ENCODE measurements around the gene KLF13. TPM values are rescaled to one million over a fixed set of nuclear protein-coding genes. Genes with fewer than 3 reads are reported as not detected.

The KLF13 gene
- total RNA-seq, 2 experiments from 2014 or later, result 235 to 264 TPM

DNA sequence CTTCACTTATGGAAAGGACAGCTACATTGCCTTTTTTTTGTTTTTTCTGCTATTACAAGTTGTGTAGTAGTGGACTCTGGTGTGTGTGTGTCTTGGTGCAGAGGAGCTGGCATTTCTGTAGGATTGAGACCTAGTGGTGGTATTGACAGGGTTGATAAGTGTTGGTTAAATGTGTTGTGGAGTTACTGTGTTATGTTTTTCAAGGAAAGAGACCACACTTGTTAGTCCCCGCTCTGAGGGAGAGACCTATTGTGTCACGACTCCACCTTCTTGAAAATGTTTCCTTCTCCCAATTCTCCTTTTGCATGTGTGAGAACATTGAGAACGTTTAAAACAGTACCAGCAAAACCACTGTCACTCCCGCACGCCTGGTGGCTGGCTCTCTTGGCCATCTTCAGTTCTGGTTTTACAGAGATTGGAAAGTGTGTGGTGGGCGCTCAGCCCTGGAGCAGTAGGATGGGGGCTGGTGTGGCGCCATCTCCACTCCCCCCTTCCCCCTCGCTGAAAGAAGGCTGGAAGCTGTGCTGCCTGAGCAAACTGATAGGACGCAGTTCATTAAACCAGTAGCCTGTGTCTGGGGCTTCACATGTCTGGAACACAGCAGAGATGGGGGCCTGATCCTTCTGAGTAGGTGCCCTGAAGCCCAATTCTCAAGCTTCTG lies 5.5 kb downstream of the KLF13 start:
- ChIA-PET CTCF (interaction anchor here (1.0 to 1.6 kb wide), 3 partner anchors 34 to 157 kb away, joined by 3 to 5 read pairs (median 3); no protein-coding TSS in a partner anchor), POLR2A (no interaction called here)
- DNase-seq, result no peak
- H3K27ac Mint-ChIP-seq, result peak overlapping the region; percentile 63
- H3K4me3 Mint-ChIP-seq, result peak overlapping the region; percentile 92
- H3K27me3 Mint-ChIP-seq, result no peaks in the 10 kb centered on the region
- peaks cover 73% of the 10 kb centered on the region for H3K4me1 Mint-ChIP-seq
- no peaks in the 10 kb centered on the region for H3K9me3 Mint-ChIP-seq
- H3K36me3 Mint-ChIP-seq (ENCODE audit: low read depth), result peaks cover 52% of the 10 kb centered on the region

DNA sequence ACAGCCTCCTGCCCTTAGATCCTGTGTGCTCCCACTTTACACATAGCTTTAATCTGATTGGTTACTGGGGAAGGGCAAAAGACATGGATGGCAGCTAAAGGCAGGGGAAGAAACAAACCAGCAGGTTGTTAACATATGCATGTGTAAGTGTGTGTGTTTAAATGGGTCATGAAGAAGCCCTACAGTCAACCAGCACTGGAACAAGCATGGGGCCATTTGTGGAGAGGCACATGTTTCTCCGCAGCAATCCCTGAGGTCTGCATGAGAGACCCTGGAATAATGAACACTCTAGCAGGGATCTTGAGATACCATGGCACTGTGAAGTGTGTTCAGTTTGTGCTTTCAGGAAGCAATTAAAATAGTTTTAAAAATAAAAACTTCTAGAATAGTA lies 6.0 kb downstream of the KLF13 start:
- Mint-ChIP-seq H3K9me3 (no peaks in the 10 kb centered on the region), H3K36me3 (ENCODE audit: low read depth) (peaks cover 54% of the 10 kb centered on the region), H3K27ac (peak overlapping the region; percentile 63), H3K4me1 (peaks cover 78% of the 10 kb centered on the region), H3K27me3 (no peaks in the 10 kb centered on the region), H3K4me3 (peak overlapping the region; percentile 92)
- ChIA-PET CTCF (interaction anchor here (1.0 to 1.6 kb wide), 3 partner anchors 35 to 156 kb away, joined by 3 to 5 read pairs (median 3); no protein-coding TSS in a partner anchor), POLR2A (no interaction called here)
- no peak for DNase-seq

DNA sequence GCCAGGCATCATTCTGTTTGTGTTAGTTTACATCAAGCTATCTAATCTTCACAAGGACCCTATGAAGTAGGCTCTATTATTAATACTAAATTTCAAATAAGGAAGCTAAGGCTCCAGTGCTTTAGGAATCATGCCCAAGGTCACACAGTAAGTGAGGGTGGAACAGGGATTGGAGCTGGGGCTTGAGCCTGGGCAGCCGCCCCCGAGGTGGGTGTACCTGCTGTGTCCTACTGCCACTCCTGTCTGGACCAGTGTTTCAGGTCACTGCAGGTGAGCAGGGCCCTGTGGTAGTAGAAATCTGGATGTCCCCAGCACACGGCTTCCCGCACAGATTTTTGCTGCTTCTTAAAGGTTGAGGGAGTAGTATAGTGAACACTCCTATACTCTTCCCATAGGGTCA lies 6.5 kb downstream of the KLF13 start:
- Mint-ChIP-seq H3K36me3 (ENCODE audit: low read depth) (peaks cover 56% of the 10 kb centered on the region), H3K27me3 (no peaks in the 10 kb centered on the region), H3K4me1 (peaks cover 82% of the 10 kb centered on the region), H3K4me3 (no peak overlapping the region), H3K27ac (peak overlapping the region; percentile 63), H3K9me3 (no peaks in the 10 kb centered on the region)
- ChIA-PET CTCF (interaction anchor here (1.0 to 1.6 kb wide), 3 partner anchors 35 to 156 kb away, joined by 3 to 5 read pairs (median 3); no protein-coding TSS in a partner anchor), POLR2A (no interaction called here)
- no peak for DNase-seq

DNA sequence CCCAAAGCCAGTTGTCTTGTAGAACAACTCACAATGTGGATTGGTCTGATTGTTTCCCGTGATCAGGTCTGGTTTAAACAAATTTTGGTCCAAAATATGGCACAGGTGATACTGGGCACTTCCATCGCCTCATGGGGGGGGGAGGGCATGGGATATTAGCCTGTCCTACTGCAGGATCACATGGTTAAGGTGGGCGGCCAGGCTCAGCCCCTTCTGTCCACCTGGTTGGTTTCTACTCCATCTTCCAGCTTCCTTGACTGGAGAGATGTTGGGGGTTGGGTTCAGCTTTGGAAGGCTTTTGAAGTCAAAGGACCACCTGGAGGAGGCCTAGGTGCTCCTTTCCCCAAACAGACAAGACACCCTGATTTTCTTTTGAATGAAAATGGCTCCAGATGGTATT lies 7.2 kb downstream of the KLF13 start:
- Mint-ChIP-seq H3K27ac (no peak overlapping the region), H3K27me3 (no peaks in the 10 kb centered on the region), H3K4me1 (peaks cover 89% of the 10 kb centered on the region), H3K9me3 (no peaks in the 10 kb centered on the region), H3K36me3 (ENCODE audit: low read depth) (peaks cover 57% of the 10 kb centered on the region), H3K4me3 (no peak overlapping the region)
- ChIA-PET POLR2A (no interaction called here), CTCF (interaction anchor here (0.7 to 1.0 kb wide), 3 partner anchors 18 to 101 kb away, joined by 3 read pairs; no protein-coding TSS in a partner anchor)
- DNase-seq, result no peak

DNA sequence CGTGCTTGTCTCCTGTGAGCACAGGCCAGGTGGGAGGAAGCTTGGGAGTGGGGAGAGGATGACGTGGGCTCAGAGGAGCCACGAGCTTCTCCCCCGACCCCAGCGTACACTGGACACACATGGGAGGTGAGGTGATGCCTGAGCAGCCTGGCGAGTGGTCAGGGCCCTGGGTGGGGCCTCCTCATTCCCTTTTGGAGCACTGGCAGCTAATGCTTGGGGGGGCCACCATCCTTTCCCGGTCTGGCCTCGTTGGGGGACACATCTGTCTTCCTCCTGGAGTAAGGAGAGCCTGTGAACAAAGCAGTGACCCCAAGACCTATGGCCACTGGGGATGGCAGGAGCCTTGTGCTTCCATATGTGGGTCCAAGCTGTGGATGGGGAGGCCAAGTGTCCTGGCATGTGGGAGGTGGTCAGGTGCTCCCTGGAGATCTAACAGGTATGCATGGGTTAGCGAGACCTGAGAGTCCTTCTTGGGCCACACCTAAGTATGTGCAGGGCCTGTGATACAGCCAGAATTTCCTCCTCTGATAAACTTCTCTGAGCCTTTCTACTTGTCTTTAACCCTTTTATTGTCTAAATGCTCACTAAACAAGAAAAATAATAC lies 9.5 kb downstream of the KLF13 start:
- H3K27me3 Mint-ChIP-seq, result no peaks in the 10 kb centered on the region
- ChIA-PET CTCF (interaction anchor here (0.8 to 1.0 kb wide), 2 partner anchors 11 to 13 kb away, joined by 3 read pairs; no protein-coding TSS in a partner anchor), POLR2A (no interaction called here)
- DNase-seq, result no peak
- peaks cover 96% of the 10 kb centered on the region for H3K4me1 Mint-ChIP-seq
- H3K36me3 Mint-ChIP-seq (ENCODE audit: low read depth), result peaks cover 51% of the 10 kb centered on the region
- peak overlapping the region; percentile 58 for H3K27ac Mint-ChIP-seq
- H3K9me3 Mint-ChIP-seq, result no peaks in the 10 kb centered on the region
- no peak overlapping the region for H3K4me3 Mint-ChIP-seq

DNA sequence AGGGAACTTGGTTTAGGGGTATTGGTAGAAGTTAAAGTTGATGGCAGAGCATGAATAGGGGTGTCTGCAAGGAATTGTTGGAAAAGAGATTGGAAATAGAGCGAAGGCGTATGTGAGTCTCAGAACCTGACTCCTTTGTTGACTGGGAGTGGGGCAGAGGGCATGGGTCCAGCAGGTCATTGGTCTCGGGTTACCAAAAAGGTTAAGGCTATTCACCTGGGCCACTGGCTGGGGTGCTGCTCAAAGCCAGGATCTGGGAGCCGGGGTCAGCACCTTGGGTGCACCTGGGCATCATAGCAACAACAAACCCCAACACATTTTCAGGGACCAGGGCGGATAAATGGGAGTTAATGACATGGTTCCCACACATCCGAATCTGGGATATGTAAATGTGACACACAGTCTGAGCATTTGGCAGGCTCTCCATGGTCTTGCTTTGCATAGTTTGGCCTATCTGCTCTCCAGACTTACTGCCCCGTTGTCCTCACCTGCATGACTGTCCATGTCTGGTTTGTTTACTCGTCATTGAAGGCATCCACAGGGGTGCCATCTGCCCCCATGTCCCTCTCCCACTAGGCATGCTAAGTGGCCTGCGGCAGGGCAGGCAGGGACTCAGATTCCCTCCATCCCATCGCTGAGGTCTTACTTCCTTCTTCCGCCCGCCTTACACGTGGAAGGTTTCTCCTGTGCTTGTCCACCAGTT lies 10.1 kb downstream of the KLF13 start:
- H3K9me3 Mint-ChIP-seq, result no peaks in the 10 kb centered on the region
- no peak for DNase-seq
- ChIA-PET CTCF (no interaction called here), POLR2A (no interaction called here)
- H3K27ac Mint-ChIP-seq, result peak overlapping the region; percentile 80
- H3K27me3 Mint-ChIP-seq, result no peaks in the 10 kb centered on the region
- H3K4me3 Mint-ChIP-seq, result peak overlapping the region; percentile 25
- H3K4me1 Mint-ChIP-seq, result peaks cover 96% of the 10 kb centered on the region
- peaks cover 48% of the 10 kb centered on the region for H3K36me3 Mint-ChIP-seq (ENCODE audit: low read depth)

DNA sequence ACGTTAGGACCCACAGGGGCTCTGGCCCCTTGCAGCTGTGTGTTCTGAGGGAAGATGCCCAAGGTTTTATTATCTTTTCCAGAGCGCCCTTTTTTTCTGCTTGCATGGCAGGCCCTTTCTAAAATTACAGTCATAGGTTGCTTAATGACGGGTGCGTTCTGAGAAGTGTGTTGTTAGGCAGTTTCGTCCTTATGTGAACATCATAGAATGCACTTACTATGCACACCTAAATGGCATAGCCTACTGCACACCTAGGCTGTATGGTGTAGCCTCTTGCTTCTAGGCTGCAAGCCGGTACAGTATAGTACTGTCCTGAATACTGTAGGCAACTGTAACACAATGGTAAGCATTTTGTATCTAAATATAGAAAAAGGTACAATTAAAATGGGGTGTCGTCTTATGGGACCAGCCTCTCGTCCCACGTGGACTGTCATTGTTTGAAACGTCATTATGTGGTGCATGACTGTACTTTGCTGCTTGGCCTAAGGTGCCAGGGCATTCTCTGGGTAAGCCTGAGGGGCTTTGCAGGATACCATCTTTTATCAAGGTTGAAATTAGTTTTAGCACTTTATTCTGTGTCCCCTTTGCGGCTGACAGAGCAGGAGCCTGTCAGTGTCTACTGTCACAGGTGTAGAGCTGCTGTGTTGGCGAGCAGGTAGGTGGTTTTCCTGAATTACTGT lies 10.9 kb downstream of the KLF13 start:
- DNase-seq, result no peak
- Mint-ChIP-seq H3K9me3 (no peaks in the 10 kb centered on the region), H3K4me3 (peak overlapping the region; percentile 13), H3K27ac (peak overlapping the region; percentile 80), H3K27me3 (no peaks in the 10 kb centered on the region), H3K36me3 (ENCODE audit: low read depth) (peaks cover 45% of the 10 kb centered on the region), H3K4me1 (peaks cover 96% of the 10 kb centered on the region)
- CTCF ChIA-PET, result interaction anchor here (1.9 kb wide), 1 partner anchor 10 kb away, joined by 6 read pairs; no protein-coding TSS in a partner anchor
- POLR2A ChIA-PET, result no interaction called here

DNA sequence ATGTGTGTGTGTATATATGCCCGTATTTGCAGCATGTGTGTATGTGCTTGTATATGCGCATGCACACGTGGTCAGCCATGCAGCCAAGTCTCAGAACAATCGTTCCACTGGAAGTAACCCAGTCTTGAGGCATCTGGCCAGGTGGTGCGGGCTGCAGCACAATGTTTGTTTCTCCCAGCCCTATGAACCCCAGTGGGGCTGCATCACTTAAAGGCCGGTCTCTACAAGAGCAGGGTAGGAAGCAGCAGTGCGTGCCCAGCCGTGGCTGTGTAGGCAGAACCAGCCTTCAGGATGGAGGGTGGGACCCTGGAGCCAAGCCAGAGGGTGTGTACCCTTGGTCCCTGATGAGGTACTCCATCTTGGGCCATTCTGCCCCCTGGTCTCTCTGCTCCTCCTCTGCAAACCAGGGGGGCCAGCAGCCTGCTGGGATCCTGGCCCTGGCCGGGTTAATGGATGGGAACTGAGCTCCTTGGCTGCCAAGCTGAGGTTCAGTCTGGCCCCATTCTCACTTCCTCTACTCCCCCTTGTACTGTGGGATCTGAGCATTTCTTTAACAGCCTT lies 11.8 kb downstream of the KLF13 start:
- ChIA-PET CTCF (interaction anchor here (0.6 to 1.9 kb wide), 5 partner anchors 9 to 1820 kb away, joined by 3 to 6 read pairs (median 3); no protein-coding TSS in a partner anchor), POLR2A (interaction anchor here (1.2 kb wide), 1 partner anchor 96 kb away, joined by 3 read pairs; no protein-coding TSS in a partner anchor)
- no peak for DNase-seq
- H3K9me3 Mint-ChIP-seq, result no peaks in the 10 kb centered on the region
- peaks cover 48% of the 10 kb centered on the region for H3K36me3 Mint-ChIP-seq (ENCODE audit: low read depth)
- H3K27ac Mint-ChIP-seq, result peak overlapping the region; percentile 80
- no peaks in the 10 kb centered on the region for H3K27me3 Mint-ChIP-seq
- H3K4me3 Mint-ChIP-seq, result peak overlapping the region; percentile 35
- H3K4me1 Mint-ChIP-seq, result peaks cover 97% of the 10 kb centered on the region

DNA sequence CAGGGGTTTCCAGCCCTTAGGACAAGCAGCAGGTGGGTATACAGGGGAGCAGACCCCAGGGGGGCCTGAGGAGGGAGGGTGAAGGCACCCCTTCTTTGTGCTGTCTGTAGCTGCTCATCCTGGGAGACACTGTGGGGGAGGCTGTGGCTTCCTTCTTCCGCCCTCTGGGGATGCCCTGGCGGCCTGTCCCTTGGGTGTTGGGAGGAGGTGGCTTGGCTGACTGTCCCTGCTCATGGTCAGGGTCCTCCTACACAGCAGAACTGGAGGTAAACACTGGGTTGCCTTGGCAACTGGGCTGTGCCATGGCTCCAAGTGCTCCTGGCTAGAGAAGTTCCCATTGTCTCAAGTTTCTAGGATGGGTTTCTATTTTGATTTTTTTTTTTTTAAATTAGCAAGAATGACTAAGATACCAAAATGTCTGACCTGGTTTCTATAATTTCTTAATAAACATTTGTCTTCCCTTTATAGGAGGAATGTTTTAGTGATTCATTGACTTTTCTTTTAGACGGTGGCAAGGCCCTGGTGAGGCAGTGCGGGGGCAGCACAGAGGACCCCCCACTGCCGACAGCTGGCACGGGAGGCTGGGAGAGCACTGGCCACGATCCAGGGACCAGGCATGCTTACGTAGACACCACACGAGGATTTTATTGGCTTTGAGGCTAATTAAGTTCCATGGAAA lies 12.4 kb downstream of the KLF13 start:
- peaks cover 48% of the 10 kb centered on the region for H3K36me3 Mint-ChIP-seq (ENCODE audit: low read depth)
- CTCF ChIA-PET, result interaction anchor here (0.6 to 1.9 kb wide), 5 partner anchors 9 to 1820 kb away, joined by 3 to 6 read pairs (median 3); no protein-coding TSS in a partner anchor
- peak overlapping the region; percentile 22 for H3K4me3 Mint-ChIP-seq
- DNase-seq, result no peak
- H3K9me3 Mint-ChIP-seq, result no peaks in the 10 kb centered on the region
- no peaks in the 10 kb centered on the region for H3K27me3 Mint-ChIP-seq
- peak overlapping the region; percentile 80 for H3K27ac Mint-ChIP-seq
- peaks cover 97% of the 10 kb centered on the region for H3K4me1 Mint-ChIP-seq
- POLR2A ChIA-PET, result interaction anchor here (1.2 kb wide), 1 partner anchor 96 kb away, joined by 3 read pairs; no protein-coding TSS in a partner anchor

DNA sequence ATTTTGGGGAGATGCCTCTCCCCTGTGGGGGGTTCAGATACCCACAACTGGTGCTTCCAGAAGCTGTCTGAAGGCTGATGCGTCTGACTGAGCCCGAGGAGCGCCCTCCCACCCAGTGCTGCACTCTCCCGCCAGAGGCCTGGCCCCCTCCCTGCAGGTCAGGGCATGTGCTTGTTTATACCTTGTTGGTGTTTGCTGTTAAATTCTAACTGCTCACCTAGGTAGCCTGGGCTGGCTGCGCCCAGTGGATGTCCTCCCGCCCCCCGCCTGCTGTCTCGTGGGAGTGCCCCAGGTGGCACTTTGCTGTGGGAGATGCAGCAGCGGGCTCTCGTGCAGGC lies 12.9 kb downstream of the KLF13 start:
- H3K4me1 Mint-ChIP-seq, result peaks cover 100% of the 10 kb centered on the region
- no peaks in the 10 kb centered on the region for H3K9me3 Mint-ChIP-seq
- no peaks in the 10 kb centered on the region for H3K27me3 Mint-ChIP-seq
- H3K27ac Mint-ChIP-seq, result peak overlapping the region; percentile 87
- peaks cover 48% of the 10 kb centered on the region for H3K36me3 Mint-ChIP-seq (ENCODE audit: low read depth)
- ChIA-PET CTCF (no interaction called here), POLR2A (no interaction called here)
- no peak for DNase-seq
- peak overlapping the region; percentile 19 for H3K4me3 Mint-ChIP-seq

DNA sequence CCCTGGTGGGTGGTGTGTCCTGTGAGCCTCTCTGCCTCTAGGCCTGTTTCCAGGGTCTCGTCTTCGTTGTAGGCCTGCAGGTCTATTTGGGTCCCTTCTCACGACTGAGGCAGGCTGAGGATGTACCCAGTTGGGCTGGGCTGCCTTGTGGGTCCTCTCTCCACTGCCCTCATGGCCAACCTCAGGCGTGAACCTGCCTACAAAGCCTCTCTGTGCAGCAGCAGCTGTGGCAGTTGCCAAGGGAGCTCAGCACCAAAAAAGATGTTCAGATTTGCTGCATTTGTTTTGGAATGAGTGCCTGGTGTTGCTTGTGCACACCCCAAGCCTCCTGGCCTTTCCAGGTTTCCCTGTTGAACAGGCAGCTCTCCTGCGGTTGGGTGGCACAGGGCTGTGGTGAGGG lies 13.4 kb downstream of the KLF13 start:
- peaks cover 100% of the 10 kb centered on the region for H3K4me1 Mint-ChIP-seq
- no peak for DNase-seq
- peak overlapping the region; percentile 87 for H3K27ac Mint-ChIP-seq
- CTCF ChIA-PET, result interaction anchor here (1.0 to 1.3 kb wide), 2 partner anchors 26 to 125 kb away, joined by 3 to 4 read pairs; no protein-coding TSS in a partner anchor
- peaks cover 43% of the 10 kb centered on the region for H3K36me3 Mint-ChIP-seq (ENCODE audit: low read depth)
- H3K4me3 Mint-ChIP-seq, result peak overlapping the region; percentile 7
- POLR2A ChIA-PET, result no interaction called here
- no peaks in the 10 kb centered on the region for H3K27me3 Mint-ChIP-seq
- no peaks in the 10 kb centered on the region for H3K9me3 Mint-ChIP-seq

DNA sequence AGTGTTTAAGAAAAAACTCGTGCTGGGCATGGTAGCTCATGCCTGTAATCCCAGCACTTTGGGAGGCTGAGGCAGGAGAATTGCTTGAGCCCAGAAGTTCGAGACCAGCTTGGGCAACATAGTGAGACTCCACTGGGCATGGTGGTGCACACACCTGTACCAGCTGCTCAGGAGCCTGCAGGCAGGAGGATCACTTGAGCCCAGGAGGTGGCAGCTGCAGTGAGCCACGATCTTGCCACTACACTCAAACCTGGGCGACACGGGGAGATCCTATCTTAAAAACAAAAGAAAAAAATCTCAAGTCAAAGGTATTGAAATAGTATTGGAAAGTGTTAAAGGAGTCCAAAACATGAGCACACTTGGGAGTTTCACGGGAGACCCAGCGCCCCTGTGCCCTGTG lies 14.0 kb downstream of the KLF13 start:
- POLR2A ChIA-PET, result interaction anchor here (0.7 kb wide), 1 partner anchor 19 kb away, joined by 3 read pairs; no protein-coding TSS in a partner anchor
- CTCF ChIA-PET, result interaction anchor here (1.0 to 1.3 kb wide), 2 partner anchors 25 to 126 kb away, joined by 3 to 4 read pairs; no protein-coding TSS in a partner anchor
- Mint-ChIP-seq H3K27ac (peak overlapping the region; percentile 87), H3K9me3 (no peaks in the 10 kb centered on the region), H3K4me1 (peaks cover 100% of the 10 kb centered on the region), H3K4me3 (peak overlapping the region; percentile 7), H3K36me3 (ENCODE audit: low read depth) (peaks cover 41% of the 10 kb centered on the region), H3K27me3 (no peaks in the 10 kb centered on the region)
- no peak for DNase-seq
